ENCODE data around the gene TACC3. TPM values are rescaled to one million over a fixed set of nuclear protein-coding genes. Genes with fewer than 3 reads are reported as not detected.
A peak's percentile ranks its signal among the peaks of the same experiment; 100 is the strongest.
"Not testable (repeated sequence)": the region's sequence is repeated elsewhere in the genome, so short reads cannot be mapped to it uniquely, and the experiment has no call there.

TACC3 gene
- total RNA-seq, 2 experiments from 2014 or later: 234 to 235 TPM

DNA sequence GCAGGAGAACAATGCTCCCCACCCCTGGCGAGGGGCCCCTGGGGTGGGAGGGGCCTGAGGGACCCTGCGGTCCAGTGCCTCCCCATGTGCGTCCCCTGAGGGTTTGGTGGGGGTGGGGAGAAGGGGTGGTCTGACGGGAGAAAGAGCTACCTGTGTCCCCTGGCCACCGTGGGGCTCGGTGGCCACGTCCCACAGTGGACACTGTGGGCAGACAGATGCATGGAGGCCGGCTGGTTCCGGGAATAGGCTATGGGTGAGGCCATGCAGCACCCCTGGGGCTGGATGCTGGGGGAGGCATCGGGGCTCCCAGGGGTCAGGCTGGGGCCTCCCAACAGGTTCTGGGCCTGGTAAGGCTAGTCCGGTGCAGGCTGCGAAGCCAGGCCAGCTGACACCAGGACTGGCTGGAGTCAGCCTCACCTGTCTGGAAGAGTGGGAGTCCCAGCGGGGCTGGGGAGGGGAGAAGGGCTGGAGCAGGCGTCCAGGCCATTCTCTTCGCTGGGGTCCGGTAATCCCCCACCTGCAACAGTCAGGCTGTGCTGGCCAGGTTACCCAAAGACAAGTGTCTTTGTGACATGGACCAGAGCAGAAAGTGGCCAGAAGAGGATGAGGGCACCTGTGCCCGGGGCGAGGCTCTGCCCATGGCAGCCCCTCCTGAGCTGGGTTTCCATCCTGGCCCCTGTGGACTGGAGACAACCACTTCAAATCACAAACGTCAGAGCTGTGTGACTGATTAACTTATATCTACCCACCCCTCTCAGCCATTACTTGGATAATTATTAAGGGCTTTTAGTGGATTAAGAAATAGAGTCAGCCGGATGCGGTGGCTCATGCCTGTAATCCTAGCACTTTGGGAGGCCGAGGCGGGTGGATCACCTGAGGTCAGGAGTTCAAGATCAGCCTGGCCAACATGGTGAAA is 35.8 kb upstream of the TACC3 start:
- ATAC-seq (ENCODE audit: low read depth) (no peak), DNase-seq (no peak)
- Mint-ChIP-seq H3K27me3 (peaks cover 7% of the 10 kb centered on the region), H3K4me1 (peaks cover 8% of the 10 kb centered on the region), H3K27ac (no peak overlapping the region), H3K36me3 (peaks cover 3% of the 10 kb centered on the region), H3K9me3 (no peaks in the 10 kb centered on the region), H3K4me3 (no peak overlapping the region)
- POLR2A ChIA-PET: interaction anchor here (0.6 kb wide), 1 partner anchor 160 kb away, joined by 3 read pairs; no protein-coding TSS in a partner anchor

DNA sequence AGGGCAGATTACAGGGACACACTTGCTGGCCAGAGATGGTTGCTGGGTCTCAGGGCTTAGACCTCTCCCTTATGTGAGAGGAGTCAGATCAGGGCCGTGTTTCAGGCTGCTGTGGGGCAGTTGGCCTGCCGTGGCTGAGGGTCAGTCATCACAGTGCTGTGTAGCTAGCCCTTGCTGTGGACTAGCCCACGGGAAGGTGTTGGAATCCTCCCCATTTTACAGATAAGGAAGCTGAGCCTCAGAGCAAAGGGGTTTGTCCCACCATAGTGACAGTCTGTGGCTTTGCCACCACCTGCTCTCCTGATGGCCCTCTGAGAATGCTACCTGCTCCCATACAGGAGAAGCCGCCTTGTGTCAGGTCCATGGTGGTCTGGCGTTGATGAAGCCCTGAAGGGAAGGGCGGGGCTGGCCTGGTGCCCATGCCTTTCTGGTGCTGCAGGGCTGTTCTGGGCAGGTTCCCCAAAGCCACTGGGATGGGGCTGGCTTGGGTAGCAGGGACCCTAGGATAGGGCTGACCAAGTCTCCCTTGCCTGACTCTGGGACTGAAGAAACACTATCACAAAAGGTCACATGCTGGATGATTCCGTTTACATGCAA is 34.8 kb upstream of the TACC3 start:
- no peaks in the 10 kb centered on the region for H3K9me3 Mint-ChIP-seq
- H3K4me3 Mint-ChIP-seq: no peak overlapping the region
- no peak for DNase-seq
- no peak for ATAC-seq (ENCODE audit: low read depth)
- H3K36me3 Mint-ChIP-seq: peaks cover 5% of the 10 kb centered on the region
- peaks cover 8% of the 10 kb centered on the region for H3K4me1 Mint-ChIP-seq
- H3K27ac Mint-ChIP-seq: peak overlapping the region; percentile 12
- H3K27me3 Mint-ChIP-seq: peaks cover 7% of the 10 kb centered on the region
- POLR2A ChIA-PET: no interaction called here

DNA sequence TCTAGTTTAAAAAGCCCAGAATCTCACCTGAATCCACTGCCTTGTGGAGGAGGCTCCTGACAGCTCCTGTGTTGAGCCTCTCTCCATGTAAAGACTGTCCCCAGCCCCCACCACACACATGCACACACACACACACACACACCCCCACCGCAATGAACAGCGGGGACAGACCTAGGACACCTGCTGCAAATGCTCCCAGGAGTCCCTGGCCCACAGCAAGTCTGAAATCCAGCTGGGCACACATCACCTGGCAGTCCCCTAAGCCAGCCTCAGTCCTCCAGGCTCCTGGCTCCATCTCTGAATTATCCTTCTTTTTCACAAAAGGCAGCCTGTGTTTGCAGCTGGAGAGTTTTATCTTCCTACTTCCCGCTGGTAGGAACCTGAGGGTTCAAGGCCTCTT is 30.6 kb upstream of the TACC3 start:
- H3K27me3 Mint-ChIP-seq: no peaks in the 10 kb centered on the region
- no peaks in the 10 kb centered on the region for H3K9me3 Mint-ChIP-seq
- ATAC-seq (ENCODE audit: low read depth) (no peak), DNase-seq (no peak)
- H3K4me1 Mint-ChIP-seq: peaks cover 3% of the 10 kb centered on the region
- H3K27ac Mint-ChIP-seq: peak overlapping the region; percentile 53
- POLR2A ChIA-PET: no interaction called here
- H3K4me3 Mint-ChIP-seq: no peak overlapping the region
- peaks cover 23% of the 10 kb centered on the region for H3K36me3 Mint-ChIP-seq

DNA sequence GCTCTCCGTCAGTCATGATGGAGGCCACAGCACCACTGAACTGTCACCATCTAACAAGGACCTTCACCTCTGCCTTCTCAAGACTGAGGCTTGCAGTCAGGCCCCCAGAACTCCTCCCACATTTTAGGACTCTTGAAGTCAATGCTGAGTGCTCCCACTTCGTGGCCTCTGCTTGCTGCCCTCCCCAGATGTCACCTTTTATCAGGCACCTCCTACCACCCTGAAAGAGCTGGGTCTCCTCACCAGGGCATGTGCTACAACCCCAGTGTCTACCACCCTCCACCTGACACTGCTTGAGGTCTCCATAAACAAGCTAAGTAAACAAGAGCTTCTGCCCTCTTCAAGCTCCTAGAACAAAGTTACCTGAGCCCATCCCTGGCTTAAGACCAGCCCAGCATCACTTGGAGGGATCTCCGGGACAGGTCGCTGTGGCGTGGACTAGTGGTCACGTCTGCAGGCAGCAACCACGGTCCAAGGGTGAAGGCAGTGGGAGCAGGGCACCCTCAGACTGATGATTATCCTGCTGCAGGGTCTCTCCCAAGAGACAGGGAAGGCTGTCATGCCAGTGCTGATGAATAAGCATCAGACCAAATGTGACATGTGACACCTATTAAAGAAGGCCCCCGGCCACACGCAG is 29.5 kb upstream of the TACC3 start:
- H3K36me3 Mint-ChIP-seq: peaks cover 26% of the 10 kb centered on the region
- H3K27me3 Mint-ChIP-seq: no peaks in the 10 kb centered on the region
- H3K9me3 Mint-ChIP-seq: no peaks in the 10 kb centered on the region
- POLR2A ChIA-PET: interaction anchor here (1.1 to 3.5 kb wide), 2 partner anchors 20 to 30 kb away, joined by 7 to 49 read pairs; partner anchors contain the start of genes SLBP, TACC3 and TMEM129
- H3K27ac Mint-ChIP-seq: no peak overlapping the region
- no peak overlapping the region for H3K4me3 Mint-ChIP-seq
- DNase-seq (no peak), ATAC-seq (ENCODE audit: low read depth) (no peak)
- peaks cover 3% of the 10 kb centered on the region for H3K4me1 Mint-ChIP-seq

DNA sequence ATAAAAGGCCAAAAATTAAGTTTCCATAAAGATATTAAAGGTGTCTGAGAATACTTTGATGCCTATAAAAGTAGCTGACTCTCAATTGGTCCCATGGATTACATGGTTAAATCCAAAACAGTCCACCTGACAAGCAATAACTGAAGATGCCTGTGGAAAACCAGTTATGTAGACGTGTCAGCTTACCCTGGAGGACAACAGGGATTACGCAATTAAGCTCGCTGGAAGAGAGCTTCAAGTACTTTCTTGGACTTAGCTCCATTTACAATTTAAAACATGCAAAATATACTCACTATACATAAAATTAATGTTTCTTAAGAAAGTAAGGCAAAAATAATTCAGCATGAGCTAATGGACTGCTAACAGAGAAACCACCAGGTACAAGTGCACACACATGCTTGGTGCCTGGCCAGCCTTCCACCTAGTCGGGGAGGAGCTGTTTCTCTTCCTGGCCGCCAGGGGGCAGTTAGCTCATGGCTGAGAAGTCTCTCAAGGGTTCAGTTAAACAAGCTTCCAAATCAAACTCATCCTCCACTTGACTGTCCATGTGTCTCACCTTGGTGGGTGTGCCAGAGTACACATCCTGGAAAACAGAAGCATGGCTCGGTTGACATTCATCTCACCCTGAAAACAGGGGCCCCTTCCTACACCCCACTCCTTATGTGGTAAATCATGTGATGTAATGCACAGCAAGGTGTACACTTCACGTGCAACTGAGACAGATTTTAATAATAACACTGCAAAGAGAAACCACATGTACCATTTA is 28.0 kb upstream of the TACC3 start:
- H3K4me1 Mint-ChIP-seq: peaks cover 3% of the 10 kb centered on the region
- no peaks in the 10 kb centered on the region for H3K27me3 Mint-ChIP-seq
- POLR2A ChIA-PET: interaction anchor here (1.0 to 3.5 kb wide), 5 partner anchors 16 to 36 kb away, joined by 7 to 49 read pairs (median 14); partner anchors contain the start of genes SLBP, TACC3 and TMEM129
- ATAC-seq (ENCODE audit: low read depth): peak; percentile 93
- no peak overlapping the region for H3K4me3 Mint-ChIP-seq
- peak; percentile 78 for DNase-seq
- H3K9me3 Mint-ChIP-seq: no peaks in the 10 kb centered on the region
- peak overlapping the region; percentile 49 for H3K27ac Mint-ChIP-seq
- peaks cover 31% of the 10 kb centered on the region for H3K36me3 Mint-ChIP-seq

DNA sequence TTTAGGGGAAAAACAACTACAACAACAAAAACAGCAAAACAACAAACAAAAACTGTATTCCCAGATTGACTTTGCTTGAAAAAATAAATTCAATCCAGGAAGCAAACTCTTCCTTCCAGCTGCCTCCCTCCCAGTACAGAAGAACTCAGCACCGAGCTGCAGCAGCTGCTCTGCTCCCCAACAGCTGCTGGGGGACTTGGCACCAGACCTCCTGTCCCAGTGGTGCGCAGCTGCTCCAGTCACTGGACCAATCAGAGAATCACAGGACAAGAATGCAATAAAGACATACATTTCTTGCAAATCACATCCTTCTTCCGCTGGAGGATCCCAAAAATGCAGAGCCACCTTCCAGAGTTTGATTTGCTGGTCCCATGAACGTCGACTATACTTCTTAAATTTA is 25.4 kb upstream of the TACC3 start:
- no peaks in the 10 kb centered on the region for H3K9me3 Mint-ChIP-seq
- POLR2A ChIA-PET: interaction anchor here (0.7 kb wide), 1 partner anchor 974 kb away, joined by 4 read pairs; no protein-coding TSS in a partner anchor
- H3K4me3 Mint-ChIP-seq: no peak overlapping the region
- DNase-seq: no peak
- ATAC-seq (ENCODE audit: low read depth): no peak
- H3K27ac Mint-ChIP-seq: no peak overlapping the region
- peaks cover 33% of the 10 kb centered on the region for H3K36me3 Mint-ChIP-seq
- H3K27me3 Mint-ChIP-seq: no peaks in the 10 kb centered on the region
- peaks cover 6% of the 10 kb centered on the region for H3K4me1 Mint-ChIP-seq

DNA sequence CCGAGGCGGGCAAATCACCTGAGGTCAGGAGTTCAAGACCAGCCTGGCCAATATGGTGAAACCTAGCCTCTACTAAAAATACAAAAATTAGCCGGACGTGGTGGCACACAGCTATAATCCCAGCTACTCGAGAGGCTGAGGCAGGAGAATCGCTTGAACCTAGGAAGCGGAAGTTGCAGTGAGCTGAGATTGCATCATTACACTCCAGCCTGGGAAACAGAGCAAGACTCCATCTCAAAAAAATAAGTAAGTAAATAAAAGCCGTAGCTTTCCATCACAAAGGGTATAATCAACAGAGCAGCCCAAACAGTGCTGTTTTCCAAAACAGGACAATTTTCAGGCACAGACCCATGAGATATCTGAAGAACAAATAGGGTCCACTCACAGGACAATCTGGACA is 19.6 kb upstream of the TACC3 start:
- not testable (repeated sequence) for H3K9me3 Mint-ChIP-seq; DNase-seq; H3K4me3 Mint-ChIP-seq; ATAC-seq (ENCODE audit: low read depth); H3K27ac Mint-ChIP-seq; H3K27me3 Mint-ChIP-seq
- H3K36me3 Mint-ChIP-seq: peaks cover 30% of the 10 kb centered on the region
- POLR2A ChIA-PET: interaction anchor here (0.7 to 1.4 kb wide), 2 partner anchors 10 to 42 kb away, joined by 5 to 7 read pairs; partner anchors contain the start of gene SLBP
- H3K4me1 Mint-ChIP-seq: peaks cover 27% of the 10 kb centered on the region

DNA sequence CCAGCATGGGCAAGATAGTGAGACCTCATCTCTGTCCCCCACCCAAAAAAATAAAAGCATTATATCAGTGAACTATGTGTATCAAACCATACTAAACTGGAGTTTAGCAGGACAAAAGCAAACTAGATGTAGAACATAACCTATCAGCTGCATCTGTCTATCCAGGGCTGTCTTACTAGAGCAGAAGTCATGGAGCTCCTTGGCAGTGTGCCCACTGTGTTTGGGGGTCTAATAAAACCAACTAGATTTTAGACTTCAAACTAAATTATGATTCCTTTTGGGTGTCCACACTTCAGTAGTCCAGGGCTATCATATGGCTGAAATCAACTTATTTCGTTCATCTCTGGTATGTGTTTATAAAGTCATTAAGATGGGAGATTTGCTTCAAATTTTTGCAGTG is 17.5 kb upstream of the TACC3 start:
- ATAC-seq (ENCODE audit: low read depth): no peak
- Mint-ChIP-seq H3K27ac (peak overlapping the region; percentile 45), H3K27me3 (no peaks in the 10 kb centered on the region), H3K9me3 (no peaks in the 10 kb centered on the region), H3K36me3 (peaks cover 33% of the 10 kb centered on the region), H3K4me1 (peaks cover 37% of the 10 kb centered on the region), H3K4me3 (no peak overlapping the region)
- DNase-seq: no peak
- POLR2A ChIA-PET: interaction anchor here (1.0 to 1.2 kb wide), 2 partner anchors 9 to 19 kb away, joined by 3 read pairs; partner anchors contain the start of gene SLBP

DNA sequence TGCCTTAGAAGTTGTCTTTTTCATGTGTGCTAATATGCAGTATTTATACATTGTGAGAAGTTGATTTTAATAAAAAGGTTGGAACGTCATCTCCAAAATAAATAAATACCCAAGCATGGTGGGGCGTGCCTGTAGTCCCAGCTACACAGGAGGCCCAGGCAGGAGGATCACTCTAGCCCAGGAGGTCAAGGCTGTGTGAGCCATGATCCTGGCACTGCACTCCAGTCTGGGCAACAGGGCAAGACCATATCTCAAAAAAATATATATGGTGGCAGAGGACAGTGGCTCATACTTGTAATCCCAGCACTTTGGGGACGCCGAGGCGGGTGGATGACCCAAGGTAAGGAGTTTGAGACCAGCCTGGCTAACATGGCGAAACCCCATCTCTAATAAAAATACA is 15.6 kb upstream of the TACC3 start:
- POLR2A ChIA-PET: interaction anchor here (1.7 kb wide), 1 partner anchor 15 kb away, joined by 6 read pairs; the partner anchor contains the start of genes TACC3 and TMEM129
- Mint-ChIP-seq H3K9me3 (no peaks in the 10 kb centered on the region), H3K27ac (no peak overlapping the region), H3K36me3 (peaks cover 34% of the 10 kb centered on the region), H3K4me3 (no peak overlapping the region), H3K4me1 (peaks cover 49% of the 10 kb centered on the region), H3K27me3 (no peaks in the 10 kb centered on the region)
- ATAC-seq (ENCODE audit: low read depth) (no peak), DNase-seq (no peak)

DNA sequence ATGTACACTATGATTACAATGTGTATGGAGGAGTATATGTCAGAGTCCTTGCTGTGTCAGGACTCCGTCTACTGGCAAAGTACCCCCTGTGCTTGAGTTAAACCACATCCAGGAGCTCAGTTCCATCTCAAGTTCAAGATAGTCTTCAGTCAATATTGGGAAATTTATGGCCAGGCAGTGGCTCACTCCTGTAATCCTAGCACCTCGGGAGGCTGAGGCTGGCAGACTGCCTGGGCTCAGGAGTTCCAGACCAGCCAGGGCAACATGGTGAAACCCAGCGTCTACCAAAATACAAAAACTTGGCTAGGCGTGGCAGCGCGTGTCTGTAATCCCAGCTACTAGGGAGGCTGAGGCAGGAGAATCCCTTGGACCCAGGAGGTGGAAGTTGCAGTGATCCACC is 15.0 kb upstream of the TACC3 start:
- ATAC-seq (ENCODE audit: low read depth): no peak
- no peak for DNase-seq
- H3K9me3 Mint-ChIP-seq: no peaks in the 10 kb centered on the region
- POLR2A ChIA-PET: interaction anchor here (1.7 kb wide), 1 partner anchor 14 kb away, joined by 6 read pairs; the partner anchor contains the start of genes TACC3 and TMEM129
- H3K4me1 Mint-ChIP-seq: peaks cover 54% of the 10 kb centered on the region
- H3K27ac Mint-ChIP-seq: no peak overlapping the region
- H3K36me3 Mint-ChIP-seq: peaks cover 38% of the 10 kb centered on the region
- H3K4me3 Mint-ChIP-seq: no peak overlapping the region
- H3K27me3 Mint-ChIP-seq: no peaks in the 10 kb centered on the region

DNA sequence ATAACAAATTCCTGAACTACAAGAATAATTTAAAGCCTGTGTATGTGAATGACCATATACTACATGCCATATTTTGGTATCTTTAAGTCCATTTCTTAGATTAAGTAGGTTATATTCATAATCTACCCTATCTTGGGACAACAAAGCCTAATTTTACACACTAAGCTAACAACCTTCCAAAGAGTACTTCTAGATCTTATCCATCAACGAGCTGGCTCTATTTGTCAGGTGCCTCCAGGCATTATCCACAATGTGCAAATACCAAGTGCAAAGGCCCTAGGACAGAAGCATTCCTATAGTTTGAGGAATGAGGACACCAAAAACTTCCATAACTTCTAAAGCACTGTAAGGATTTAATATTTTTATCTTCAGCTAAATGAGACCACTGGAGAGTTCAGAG is 12.7 kb upstream of the TACC3 start:
- Mint-ChIP-seq H3K9me3 (no peaks in the 10 kb centered on the region), H3K36me3 (peaks cover 34% of the 10 kb centered on the region), H3K4me3 (peak overlapping the region; percentile 48), H3K27me3 (no peaks in the 10 kb centered on the region), H3K27ac (peak overlapping the region; percentile 24), H3K4me1 (peaks cover 52% of the 10 kb centered on the region)
- DNase-seq (no peak), ATAC-seq (ENCODE audit: low read depth) (no peak)
- POLR2A ChIA-PET: interaction anchor here (1.3 to 7.1 kb wide), 3 partner anchors 8 to 15 kb away, joined by 4 to 148 read pairs (median 14); partner anchors contain the start of genes TACC3 and TMEM129

DNA sequence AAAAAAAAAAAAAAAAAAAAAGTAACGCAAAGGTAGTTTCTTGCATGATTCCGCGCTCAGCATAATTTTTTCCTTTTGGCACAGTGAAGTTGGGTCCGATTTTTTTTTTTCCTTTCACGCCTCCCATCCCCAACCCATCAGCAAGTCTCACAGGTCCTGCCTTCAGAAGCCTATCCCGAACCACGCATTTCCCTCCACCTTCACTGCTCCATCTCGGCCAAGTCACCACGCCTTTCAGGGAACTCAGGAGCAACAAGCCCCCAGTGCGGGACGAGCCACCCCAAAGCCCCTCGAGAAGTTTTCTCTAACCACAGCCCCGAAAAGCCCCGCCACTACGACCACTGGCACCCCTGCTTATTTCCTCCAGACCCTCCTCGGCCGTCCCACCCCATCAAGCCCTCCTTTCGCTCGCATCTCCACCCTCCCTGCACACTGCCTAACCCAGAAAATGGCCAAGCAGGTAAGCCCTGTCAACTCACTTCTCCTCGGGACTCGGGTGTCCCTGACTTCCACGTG is 10.2 kb upstream of the TACC3 start:
- Mint-ChIP-seq H3K27me3 (no peaks in the 10 kb centered on the region), H3K27ac (peak overlapping the region; percentile 92), H3K4me1 (peaks cover 52% of the 10 kb centered on the region), H3K9me3 (no peaks in the 10 kb centered on the region), H3K36me3 (peaks cover 25% of the 10 kb centered on the region), H3K4me3 (peak overlapping the region; percentile 96)
- POLR2A ChIA-PET: interaction anchor here (0.7 to 7.1 kb wide), 7 partner anchors 8 to 196 kb away, joined by 3 to 148 read pairs (median 8); partner anchors contain the start of genes NSD2, TACC3 and TMEM129
- DNase-seq (no peak), ATAC-seq (ENCODE audit: low read depth) (no peak)
